Neural progenitor cell (in vitro differentiated cells): ENCODE results near the gene DDAH1.

Source experiments
- EZH2 ChIP-seq: fragments of 200-600 bp; sonication (generic); IDR thresholded peaks from 2 replicates; pipeline ENCODE4 v1.6.1; 2017; ENCODE audit warnings: antibody characterized with exemption, mild to moderate bottlenecking, moderate library complexity
- EZH2phosphoT487 ChIP-seq: fragments of 200-600 bp; sonication (generic); IDR thresholded peaks from 2 replicates; pipeline ENCODE4 v1.6.1; 2017; ENCODE audit warnings: antibody characterized with exemption
- TF ChIP-seq, protein P1 (sequence below): fragments of 200-600 bp; sonication (generic); IDR thresholded peaks from 2 replicates; pipeline ENCODE4 v1.5.1; 2017; ENCODE audit warnings: antibody characterized with exemption, mild to moderate bottlenecking

- TF ChIP-seq, protein P1, sequence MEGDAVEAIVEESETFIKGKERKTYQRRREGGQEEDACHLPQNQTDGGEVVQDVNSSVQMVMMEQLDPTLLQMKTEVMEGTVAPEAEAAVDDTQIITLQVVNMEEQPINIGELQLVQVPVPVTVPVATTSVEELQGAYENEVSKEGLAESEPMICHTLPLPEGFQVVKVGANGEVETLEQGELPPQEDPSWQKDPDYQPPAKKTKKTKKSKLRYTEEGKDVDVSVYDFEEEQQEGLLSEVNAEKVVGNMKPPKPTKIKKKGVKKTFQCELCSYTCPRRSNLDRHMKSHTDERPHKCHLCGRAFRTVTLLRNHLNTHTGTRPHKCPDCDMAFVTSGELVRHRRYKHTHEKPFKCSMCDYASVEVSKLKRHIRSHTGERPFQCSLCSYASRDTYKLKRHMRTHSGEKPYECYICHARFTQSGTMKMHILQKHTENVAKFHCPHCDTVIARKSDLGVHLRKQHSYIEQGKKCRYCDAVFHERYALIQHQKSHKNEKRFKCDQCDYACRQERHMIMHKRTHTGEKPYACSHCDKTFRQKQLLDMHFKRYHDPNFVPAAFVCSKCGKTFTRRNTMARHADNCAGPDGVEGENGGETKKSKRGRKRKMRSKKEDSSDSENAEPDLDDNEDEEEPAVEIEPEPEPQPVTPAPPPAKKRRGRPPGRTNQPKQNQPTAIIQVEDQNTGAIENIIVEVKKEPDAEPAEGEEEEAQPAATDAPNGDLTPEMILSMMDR: no peak
- TF ChIP-seq EZH2: no peak
- TF ChIP-seq EZH2phosphoT487: no peak
These were observed 14.1 kb downstream of the DDAH1 start for GRCh38 chr1:85450832-85451231.
